NCI-H2227 treated with DMSO at 0.1 percent for 48 hours (cell line): ENCODE data around the gene NALF2.

Experiments used
- DNase-seq: peaks from one replicate; lab custom pipeline; 2025; lab: John Stamatoyannopoulos, UW

Gene NALF2

GRCh38 chrX:69503782-69504625 lies at the start of gene NALF2:
NALF2 (plus strand) TSS chrX:69504326; CDS start chrX:69505283, 957 bp downstream.
- DNase-seq, result peak; percentile 78

- DNase-seq, result no peak
Measured at GRCh38 chrX:69457756-69458155, 46.4 kb upstream of the NALF2 start.

- DNase-seq, result no peak
Measured at GRCh38 chrX:69466546-69466945, 37.6 kb upstream of the NALF2 start.

- no peak for DNase-seq
Measured at GRCh38 chrX:69469975-69470374, 34.2 kb upstream of the NALF2 start.

DNA sequence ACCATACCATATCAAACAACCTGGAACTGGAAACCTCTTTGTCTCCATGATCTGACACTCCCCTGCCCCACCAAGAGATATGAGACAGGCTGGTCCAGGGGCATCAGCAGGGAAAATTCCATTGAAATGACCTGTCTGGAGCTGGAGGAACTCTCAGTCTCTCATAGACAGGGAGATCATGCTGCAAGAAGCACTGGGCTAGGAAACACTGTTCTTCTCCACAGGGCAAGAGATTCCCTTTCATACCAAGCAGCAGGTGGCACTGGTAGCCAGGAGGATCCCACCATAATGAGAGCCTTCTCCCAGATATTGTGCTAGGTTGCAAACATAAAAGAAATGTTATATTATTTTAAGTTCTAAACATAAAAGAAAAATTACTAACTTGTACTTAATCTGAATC lies 14.5 kb upstream of the NALF2 start:
- DNase-seq, result no peak

- DNase-seq, result no peak
Measured at GRCh38 chrX:69493193-69493592, 10.9 kb upstream of the NALF2 start.

GRCh38 chrX:69493766-69494165 lies 10.4 kb upstream of the NALF2 start:
- DNase-seq, result no peak

DNA sequence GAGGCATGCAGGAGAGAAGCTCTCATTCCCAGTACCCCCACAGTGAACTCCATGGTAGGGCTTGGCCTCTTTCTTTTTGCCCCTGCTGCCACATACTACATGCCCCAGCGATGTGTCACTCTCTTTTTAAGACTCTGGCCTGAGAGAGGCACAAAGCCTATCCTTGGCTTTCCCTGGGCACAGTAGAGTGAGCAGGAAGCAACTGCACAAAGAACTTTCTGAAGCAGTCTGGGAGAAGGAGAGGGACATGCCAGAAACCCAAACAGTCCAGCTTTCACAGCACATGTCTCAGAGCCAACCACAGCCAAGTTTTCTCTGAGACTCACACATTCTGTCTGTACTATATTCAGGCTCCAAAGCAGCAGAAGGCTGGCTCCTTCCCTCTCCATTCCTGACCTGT lies 7.9 kb upstream of the NALF2 start:
- no peak for DNase-seq

DNA sequence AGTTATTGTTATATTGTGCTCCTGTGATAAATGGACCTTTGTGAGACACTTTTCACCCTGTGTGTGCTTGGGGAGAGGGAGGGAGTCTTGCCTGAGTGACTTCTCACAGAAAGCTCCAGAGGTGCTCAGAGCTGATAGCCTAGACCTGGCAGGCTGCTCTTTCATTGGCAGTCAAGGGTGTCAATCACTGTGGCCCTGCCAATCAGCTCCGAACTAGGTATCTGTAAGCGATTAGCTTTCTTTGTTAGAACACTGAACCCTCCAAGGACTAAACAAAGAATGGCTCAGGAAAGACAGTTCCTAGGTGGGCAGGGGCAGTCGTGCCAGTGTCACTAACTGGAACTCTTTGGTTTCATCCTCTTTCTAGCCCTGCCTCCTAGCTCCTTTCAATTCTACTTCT lies 2.7 kb upstream of the NALF2 start:
- no peak for DNase-seq

GRCh38 chrX:69503228-69503781 lies 821 bp upstream of the NALF2 start:
- peak; percentile 78 for DNase-seq

DNA sequence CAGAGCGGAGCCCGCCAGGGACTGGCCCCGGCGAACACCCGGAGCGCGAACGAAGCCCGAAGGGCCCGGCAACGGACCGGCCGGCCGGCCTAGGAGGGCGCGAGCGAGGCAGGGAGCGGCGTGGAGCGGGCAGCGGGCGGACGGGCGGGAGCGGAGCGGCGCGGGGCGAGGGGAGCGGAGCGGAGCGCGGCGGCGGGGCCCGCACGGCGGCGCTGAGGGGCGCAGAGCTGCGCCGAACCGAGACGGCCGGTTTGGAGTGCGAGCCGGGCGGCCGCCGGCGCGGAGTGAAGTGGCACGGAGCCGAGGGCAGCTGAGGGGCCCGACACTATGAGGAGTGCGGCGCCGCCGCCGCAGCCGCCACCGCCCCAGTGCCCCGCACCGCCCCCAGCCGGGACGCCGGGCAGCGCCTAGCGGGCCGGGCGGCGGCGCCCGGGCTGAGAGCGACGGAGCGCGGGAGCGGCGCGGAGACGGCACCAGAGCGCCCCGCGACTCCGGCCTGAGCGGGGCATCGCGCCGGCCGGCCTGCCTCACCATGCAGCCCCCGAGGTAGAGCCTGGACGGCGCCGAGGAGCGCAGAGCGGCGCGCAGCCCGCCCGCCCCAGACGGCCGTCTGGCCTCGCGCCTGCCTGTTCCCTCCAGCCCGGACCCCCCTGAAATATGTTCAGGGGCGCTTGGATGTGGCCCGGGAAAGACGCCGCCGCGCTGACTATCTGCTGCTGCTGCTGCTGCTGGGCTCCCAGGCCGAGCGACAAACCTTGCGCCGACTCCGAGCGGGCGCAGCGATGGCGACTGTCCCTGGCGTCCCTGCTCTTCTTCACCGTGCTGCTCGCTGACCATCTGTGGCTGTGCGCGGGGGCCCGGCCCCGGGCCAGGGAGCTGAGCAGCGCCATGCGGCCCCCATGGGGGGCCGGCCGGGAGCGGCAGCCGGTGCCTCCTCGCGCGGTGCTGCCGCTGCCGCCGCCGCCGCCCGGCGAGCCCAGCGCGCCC lies 793 bp downstream of the NALF2 start:
- no peak for DNase-seq

DNA sequence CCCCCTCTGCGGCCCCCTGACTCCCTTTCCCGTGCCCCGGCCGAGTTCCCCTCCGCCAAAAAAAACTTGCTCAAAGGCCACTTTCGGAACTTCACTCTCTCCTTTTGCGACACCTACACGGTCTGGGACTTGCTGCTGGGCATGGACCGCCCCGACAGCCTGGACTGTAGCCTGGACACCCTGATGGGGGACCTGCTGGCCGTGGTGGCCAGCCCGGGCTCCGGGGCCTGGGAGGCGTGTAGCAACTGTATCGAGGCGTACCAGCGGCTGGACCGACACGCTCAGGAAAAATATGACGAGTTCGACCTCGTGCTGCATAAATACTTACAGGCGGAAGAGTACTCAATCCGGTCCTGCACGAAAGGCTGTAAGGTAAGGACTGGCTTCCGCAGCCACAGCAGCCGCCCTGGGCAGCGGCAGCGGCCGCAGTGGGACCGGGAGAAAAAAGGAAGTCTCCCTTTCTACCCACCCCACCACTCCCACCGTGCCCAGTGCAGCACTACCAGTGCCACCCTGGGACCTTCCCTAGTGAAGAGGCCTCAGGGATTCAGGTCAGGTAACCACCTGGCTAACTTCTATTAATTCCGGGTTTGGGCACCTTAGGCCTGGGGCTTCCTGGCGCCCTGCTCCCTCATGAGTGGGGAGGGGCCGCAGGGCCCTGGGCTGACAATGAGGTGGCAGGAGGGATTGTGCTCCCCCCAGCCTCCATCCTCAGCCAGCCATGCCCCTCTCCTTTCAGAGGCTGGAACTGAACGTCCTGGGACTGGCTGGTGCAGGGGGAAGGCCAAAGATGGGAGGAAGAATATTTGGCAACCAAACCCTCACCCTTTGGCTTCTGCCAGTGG lies 1.9 kb downstream of the NALF2 start:
- DNase-seq, result no peak

DNA sequence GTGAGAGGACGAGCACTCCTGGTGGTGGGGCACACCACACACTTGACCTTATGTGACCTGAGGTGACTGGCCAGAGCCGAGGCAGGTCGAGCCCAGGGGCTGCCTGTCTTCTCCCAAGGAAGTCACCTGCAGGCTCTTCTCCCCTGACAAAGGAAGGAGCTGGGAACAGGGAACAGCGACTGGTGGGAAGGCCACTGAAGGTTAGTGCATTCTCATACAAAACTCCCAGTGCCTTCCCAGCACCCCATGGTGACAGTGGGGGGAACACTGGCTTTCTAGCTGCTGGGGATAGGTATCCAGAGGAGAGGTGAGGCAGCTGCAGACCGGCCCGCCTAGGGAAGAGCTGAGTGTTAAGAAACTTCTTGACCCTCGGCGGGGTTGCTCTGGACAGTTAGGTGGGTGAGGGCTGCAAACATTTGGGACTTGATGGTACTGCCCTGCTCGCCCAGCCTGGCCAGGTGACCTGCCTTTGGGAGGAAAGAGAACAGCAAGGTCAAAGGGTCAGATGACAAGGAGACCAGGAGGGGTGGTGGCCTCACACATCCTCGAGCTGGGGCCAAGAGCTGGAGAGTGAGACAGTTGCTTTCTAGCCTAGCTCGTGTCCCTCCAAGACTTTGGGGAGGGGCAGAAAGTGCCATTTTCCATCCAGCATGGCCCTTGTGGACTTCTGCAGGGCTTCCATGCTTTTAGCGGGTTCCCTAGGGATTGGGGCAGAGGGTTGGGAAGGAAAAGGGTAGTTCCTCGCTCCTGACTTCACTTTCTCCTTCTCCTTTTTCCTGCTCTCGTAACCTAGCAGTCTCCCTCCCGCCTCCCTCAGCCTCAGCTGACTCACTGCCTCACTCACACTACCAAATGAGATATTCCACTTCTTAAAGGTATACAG lies 2.7 kb downstream of the NALF2 start:
- DNase-seq, result no peak

DNA sequence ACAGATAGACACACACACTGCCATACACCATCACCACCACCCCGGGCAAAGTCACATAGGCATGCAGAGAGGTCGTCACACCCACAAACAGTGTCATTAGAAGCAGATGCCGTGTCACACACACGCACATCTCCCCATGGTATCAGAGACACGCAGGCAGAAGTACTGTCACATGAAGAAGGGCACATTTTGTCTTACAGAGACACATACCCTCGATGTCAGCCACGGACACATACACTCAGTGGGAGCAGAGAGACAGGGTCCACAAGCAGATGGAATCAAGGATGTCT lies 3.3 kb downstream of the NALF2 start:
- DNase-seq, result no peak

DNA sequence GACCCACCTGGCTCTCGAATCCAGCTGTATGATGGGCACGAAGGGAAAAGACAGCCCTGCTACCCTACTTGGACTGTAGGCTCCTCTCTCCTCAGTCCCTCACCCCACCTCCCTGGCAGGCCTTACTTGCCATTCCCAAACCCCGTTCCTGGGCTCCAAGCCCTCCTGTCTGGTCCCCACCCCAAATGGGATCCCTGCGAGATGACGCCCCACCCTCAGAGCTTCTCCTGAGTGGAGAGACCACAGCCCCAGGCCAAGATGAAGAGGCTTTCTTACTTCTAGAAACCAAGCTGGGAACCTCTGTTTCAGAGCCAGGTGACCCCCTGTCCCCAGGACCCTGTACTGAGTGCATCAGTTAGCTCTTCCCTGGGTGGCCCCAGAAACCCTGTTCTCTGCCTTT lies 4.5 kb downstream of the NALF2 start:
- DNase-seq, result no peak

GRCh38 chrX:69510137-69510715 lies 6.1 kb downstream of the NALF2 start:
- no peak for DNase-seq

- DNase-seq, result no peak
Measured at GRCh38 chrX:69510914-69511513, 6.9 kb downstream of the NALF2 start.

DNA sequence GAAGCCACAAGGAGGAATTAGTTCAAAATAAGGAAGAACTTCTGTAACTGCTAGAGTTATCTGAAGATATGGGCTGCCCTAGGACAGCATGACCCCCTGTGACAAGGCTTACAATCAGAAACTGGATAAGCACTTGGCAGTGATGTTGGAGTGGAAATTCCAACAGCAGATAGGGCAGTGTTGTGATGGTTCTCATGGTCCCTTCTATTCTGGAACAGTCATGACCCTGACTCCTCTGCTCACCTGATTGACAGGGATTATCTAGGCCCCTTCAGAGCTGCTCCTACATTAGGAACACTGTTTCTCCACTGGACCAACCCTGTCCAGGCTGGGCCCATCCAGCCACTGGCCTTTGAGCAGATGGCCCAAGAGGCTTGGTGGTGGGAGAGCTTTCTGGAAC lies 17.9 kb downstream of the NALF2 start:
- DNase-seq, result no peak

DNA sequence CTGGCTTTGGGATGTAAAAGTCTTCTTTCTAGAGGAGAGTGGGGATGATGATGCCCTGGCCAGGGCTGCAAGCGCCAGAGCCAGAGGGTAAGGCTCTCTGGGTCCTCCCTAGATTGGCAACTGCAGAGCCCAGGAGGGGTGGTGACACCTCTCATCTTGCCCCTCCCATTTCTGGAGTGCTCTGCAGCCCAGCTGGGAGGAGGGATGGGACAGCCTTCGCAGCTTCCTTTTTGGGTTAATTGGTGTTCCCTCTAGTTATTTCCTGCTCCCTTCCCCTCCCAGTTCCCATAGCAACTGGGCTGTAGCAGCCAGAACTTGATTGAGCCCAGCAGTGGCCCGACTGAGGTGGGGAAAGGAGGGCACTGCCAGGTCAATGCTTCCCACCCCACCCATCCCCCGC lies 19.2 kb downstream of the NALF2 start:
- no peak for DNase-seq

DNA sequence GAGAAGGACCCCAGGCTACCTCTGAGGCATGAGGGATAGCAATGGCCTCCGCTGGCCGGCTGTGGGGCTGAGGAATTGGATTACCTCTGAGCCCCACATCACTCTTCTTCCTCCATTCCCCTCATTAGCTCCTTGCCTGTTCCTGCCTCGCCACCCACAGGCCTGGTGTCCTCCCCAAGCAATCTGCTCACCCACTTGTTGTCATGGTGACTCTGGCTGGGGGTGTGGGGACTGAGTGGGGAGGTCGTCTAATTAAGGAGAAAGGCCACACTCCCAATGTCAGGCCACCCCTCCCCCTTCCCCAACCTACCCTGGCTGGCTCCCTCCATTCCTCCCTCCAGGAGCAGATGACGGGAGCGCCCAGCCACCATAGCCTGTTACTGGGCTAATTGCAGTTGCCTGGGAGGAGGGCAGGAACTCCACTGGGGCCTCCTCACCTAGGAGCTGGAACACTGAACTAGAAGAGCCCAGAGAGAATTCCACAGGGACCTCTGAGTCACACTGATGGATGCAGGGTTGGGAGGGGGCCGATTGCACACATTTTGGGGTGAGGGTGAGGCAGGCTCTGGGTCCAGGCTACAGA lies 20.7 kb downstream of the NALF2 start:
- no peak for DNase-seq
